GM18868 (cell line): ENCODE results near the gene LRFN5.
"Not testable (repeated sequence)": the region's sequence is repeated elsewhere in the genome, so short reads cannot be mapped to it uniquely, and the experiment has no call there.

Experiments used
- ATAC-seq: cut with Tn5 transposase; IDR thresholded peaks from one replicate; pipeline ENCODE4 v1.9.1; 2021; ENCODE audit warnings: mild to moderate bottlenecking, moderate library complexity; ENCODE audit not compliant: unreplicated experiment

The LRFN5 gene

DNA sequence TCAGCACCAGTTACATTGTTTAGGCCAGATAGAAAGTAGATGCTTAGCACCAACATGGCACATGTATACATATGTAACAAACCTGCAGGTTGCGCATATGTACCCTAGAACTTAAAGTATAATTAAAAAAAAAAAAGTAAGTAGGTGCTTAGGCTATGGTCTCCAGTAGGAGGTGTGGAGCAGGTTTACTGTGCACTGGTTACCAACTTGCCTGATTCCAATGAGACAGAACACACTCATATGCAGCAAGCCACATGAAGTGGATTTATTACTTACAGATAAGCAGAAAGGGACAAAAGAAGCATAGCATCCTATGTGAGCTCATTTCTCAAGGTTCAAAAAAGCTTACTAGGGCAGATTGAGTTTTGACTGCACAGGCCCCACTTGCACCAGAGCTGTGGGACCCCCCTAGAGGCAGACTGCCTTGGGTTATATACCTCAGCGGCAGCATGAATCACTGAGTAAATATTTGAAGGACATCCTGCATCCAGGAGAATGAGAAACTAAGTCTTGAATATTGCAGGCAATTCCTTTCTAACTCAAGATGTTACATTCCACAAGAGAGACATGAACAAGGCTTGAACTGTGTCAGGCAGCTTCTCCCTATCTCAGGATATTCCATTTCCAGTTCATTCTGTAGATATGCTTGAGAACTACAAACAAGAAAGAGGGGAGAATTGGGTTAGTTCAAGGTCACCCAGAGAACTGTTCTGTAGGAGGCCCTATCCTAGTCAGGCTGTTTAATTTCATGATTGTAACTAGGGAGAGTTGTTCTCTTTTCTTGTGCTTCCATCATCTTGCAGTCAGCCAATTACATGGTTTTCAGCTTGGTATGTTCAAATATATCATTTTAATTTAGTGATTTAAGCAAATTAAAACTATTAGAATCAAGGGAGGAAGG lies 30.1 kb downstream of the LRFN5 start:
- ATAC-seq = no peak

DNA sequence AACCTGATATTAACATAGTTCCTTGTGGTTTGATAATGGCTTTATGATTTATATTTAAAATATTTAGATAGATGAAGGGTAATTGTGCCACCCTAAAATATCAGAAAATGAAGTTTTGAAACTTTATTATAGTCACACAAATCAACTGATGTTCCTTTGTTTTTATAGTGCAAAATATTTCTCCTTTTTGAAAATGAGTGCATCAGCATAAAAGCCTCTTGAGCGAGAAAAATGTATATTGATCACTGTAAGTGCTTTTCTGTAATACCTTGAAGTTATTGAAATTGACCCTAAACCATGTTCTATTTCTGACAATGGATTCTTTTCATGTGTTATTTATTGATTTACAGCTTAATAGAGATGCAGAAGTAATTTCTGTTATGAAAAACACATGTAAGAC lies 35.0 kb downstream of the LRFN5 start:
- no peak for ATAC-seq

DNA sequence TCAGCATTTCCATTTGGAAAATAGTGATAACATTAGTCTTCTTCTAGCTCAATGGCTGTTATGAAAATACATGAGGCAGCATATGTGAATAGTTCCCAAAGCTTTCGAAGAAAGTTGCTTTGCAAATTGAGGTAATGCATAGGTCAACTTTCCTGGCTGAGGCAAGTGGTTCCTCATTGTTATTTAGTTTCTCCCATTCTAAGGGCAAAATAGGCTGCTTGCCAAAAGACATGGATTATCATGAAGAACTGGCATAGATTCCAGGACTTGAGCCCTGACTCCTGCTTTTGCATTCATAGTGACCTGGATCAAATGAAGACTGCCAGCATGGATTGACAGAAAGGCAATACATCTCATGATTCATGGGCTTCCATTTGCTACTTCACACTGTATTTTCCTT lies 35.7 kb downstream of the LRFN5 start:
- ATAC-seq = no peak

DNA sequence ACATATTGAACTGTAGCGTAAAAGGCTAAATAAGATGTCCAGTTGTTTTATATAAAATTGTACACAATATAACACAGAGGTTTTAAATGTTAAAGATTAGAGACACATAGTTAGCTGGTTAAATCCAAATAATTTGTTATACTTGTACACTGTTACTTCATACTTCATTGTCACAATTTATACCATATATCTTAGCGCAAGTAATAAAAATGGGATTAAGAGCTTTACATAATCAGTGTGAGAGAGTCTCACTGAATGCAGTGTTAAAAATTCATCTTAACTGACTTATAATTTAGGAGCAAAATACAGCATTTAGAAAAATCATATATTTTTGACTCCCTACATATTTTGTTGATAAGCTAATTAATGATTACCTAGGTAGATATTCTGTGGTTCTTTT lies 36.1 kb downstream of the LRFN5 start:
- no peak for ATAC-seq

DNA sequence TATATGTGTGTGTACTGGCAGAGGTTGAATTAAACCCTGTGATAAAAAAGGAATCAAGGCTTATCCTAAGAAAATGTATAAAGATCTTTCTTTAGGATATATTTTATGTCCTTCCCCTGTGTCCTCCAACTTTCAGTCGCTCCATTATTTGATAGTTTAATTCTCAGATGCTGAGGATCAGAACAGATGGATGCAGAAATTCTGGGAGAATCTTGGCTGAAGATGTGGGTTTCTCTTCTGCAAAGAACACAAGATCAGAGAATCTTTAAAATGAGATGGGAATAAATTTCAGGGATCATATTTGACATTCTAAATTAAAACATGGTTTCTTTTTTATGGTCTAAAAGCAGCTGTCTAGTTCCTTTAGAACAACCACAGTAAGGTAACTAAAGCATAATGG lies 37.9 kb downstream of the LRFN5 start:
- no peak for ATAC-seq

DNA sequence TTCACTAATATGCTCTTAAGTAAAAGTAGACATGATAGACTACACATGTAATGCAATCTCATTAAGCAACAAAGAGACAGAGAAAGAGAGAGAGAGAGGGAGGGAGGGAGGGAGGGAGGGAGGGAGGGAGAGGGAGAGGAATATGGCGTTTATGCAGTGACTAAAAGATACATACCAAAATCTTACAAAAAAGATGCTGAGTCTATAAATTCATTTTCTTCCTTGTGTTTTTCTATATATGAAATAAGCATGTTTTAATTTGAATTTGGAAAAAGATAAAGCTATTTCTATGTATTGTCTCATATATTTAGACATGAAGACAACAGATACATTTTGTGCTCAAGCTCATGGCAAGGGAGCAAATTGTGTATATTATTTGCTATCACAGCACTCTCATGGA lies 44.1 kb downstream of the LRFN5 start:
- ATAC-seq = no peak

- no peak for ATAC-seq
Measured at GRCh38 chr14:41654196-41654595, 47.5 kb downstream of the LRFN5 start.

DNA sequence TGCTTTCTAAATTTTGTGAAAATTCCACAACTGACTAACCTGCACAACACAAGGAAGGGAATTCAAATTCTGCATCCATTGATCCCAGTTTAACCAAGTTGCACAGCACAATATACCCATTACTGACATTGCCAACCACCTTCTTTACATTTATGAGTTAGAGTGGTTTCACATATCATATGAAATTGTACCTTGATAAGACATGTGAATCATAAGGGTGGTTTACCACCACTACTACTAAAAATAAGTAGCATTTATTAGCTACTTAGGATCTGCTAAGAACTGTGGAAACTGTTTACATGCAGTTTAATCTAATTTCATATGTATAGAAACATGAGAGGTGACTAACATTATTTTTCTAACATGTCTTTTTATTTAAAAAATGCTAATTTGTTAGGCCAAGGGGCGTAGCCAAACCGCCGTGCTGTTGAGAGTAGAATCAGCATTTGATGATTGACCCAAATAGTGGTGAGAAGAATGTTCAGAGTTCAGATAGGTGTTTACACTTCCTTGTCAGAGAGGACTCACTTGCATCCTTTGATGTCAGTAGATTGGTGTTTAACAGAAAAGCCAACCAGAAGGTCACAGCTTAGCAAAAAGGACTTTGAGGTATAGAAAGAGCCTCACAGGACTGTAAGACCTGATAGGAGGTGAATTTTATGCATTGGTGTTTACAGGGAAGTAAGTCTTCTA lies 56.2 kb downstream of the LRFN5 start:
- ATAC-seq = no peak

GRCh38 chr14:41663473-41663850 lies 56.8 kb downstream of the LRFN5 start:
- no peak for ATAC-seq

- ATAC-seq = no peak
Measured at GRCh38 chr14:41666301-41666700, 59.6 kb downstream of the LRFN5 start.

GRCh38 chr14:41668356-41668755 lies 61.7 kb downstream of the LRFN5 start:
- ATAC-seq = no peak

DNA sequence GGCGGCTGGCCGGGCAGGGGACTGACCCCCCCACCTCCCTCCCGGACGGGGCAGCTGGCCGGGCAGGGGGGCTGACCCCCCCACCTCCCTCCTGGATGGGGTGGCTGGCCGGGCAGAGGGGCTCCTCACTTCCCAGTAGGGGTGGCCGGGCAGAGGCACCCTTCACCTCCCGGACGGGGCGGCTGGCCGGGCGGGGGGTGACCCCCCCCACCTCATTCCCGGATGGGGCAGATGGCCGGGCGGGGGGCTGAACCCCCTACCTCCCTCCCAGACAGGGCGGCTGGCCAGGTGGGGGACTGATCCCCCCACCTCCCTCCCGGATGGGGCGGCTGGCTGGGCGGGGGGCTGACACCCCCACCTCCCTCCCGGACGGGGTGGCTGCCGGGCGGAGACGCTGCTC lies 66.9 kb downstream of the LRFN5 start:
- ATAC-seq = not testable (repeated sequence)

DNA sequence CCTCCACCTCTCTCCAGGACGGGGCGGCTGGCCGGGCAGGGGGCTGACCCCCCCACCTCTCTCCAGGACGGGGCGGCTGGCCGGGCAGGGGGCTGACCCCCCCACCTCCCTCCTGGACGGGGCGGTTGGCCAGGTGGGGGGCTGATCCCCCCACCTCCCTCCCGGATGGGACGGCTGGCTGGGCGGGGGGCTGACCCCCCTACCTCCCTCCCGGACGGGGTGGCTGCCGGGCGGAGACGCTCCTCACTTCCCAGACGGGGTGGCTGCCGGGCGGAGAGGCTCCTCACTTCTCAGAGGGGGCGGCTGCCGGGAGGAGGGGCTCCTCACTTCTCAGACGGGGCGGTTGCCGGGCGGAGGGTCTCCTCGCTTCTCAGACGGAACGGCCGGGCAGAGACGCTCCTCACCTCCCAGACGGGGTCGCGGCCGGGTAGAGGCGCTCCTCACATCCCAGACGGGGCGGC lies 67.9 kb downstream of the LRFN5 start:
- ATAC-seq = not testable (repeated sequence)

- ATAC-seq = no peak
Measured at GRCh38 chr14:41699486-41699885, 92.8 kb downstream of the LRFN5 start.

GRCh38 chr14:41718477-41719166 lies 111.9 kb downstream of the LRFN5 start:
- no peak for ATAC-seq

DNA sequence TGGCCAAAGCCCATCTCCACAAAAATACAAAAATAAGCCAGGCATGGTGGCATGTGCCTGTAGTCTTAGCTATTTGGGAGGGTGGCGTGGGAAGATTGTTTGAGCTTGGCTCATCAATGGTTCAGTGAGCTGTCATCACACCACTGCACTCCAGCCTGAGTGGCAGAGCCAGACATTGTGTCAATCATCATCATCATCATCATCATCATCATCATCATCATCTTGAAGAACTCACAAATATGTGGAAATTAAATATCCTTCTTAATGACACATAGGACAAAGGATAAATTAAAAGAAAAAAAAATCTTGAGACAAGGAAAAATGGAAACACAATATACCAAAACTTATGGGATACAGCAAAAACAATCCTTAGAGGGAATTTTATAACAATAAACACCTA lies 132.5 kb downstream of the LRFN5 start:
- ATAC-seq = no peak

DNA sequence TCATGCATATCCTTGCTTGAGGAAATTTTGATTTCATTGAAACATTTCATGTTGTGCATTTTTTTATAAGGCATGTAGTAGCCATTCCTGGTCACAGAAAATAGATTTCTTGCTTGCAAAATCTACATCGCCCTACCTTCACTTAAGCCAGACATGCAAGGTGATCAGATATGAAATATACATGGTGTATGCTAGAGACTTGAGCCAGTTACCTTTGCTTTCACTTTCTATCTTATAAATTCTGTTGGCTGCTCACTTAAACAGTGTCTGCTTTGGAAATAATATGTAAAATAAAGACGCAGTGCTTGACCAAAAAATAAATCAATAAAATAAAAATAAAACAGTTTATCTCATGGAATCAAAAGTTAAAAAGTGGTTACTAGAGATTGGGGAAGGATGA lies 136.5 kb downstream of the LRFN5 start:
- ATAC-seq = peak; percentile 69

- peak; percentile 98 for ATAC-seq
Measured at GRCh38 chr14:41749429-41749828, 142.8 kb downstream of the LRFN5 start.

GRCh38 chr14:41750575-41750974 lies 143.9 kb downstream of the LRFN5 start:
- not testable (repeated sequence) for ATAC-seq

DNA sequence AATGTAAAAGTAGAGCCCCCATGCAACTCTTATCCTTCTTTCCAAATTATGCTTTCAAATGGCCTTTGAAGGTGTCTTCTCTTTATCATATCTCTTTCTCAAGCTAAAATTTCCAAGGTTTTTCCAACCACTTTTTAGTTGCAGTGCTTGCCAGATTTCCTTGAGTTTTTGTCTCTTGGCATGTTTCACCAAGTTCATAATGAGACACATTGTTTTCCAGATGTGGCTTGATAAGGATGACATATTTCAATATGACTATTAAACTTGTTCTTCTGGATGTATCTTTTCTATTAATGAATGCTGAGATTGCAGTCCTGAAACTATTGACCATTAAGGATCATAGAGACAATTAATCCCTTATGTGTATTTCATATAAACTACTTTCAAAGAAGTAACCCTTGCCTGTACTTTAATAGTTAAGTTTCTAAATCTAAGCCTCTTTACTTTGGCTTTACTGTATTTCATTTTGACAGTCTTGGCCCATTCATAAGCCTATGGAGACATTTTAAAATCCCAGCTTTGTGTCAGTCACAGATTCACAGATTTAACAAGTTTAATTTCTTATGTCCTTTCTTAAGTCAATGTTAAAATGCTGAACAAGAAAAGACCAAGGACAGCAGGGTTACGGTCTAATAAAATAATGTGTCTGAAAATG lies 151.5 kb downstream of the LRFN5 start:
- ATAC-seq = no peak

GRCh38 chr14:41761204-41761603 lies 154.5 kb downstream of the LRFN5 start:
- no peak for ATAC-seq
